ENCODE results near the gene AKAP7.

AKAP7 gene

GRCh38 chr6:131208787-131209186 lies 73.5 kb downstream of the AKAP7 start:
- DNase-seq (ENCODE audit: insufficient read length) (no peak), FAIRE-seq (no peak)
- TF ChIP-seq POLR2A (IDR thresholded peaks at IDR 0.05; ENCODE audit: low read depth, low read length), result no peak
- no peak for TF ChIP-seq TAF1 (IDR thresholded peaks at IDR 0.05; ENCODE audit: borderline replicate concordance, low read depth, low read length)
- TF ChIP-seq POLR2AphosphoS5 (IDR thresholded peaks at IDR 0.05; ENCODE audit: low read depth, low read length), result no peak

GRCh38 chr6:131210469-131210868 lies 75.2 kb downstream of the AKAP7 start:
- no peak for FAIRE-seq
- TF ChIP-seq POLR2A (IDR thresholded peaks at IDR 0.05; ENCODE audit: low read depth, low read length) (no peak), TAF1 (IDR thresholded peaks at IDR 0.05; ENCODE audit: borderline replicate concordance, low read depth, low read length) (no peak), POLR2AphosphoS5 (IDR thresholded peaks at IDR 0.05; ENCODE audit: low read depth, low read length) (no peak)
- no peak for DNase-seq (ENCODE audit: insufficient read length)

GRCh38 chr6:131212024-131212423 lies 76.8 kb downstream of the AKAP7 start:
- DNase-seq (ENCODE audit: insufficient read length) (no peak), FAIRE-seq (no peak)
- TF ChIP-seq POLR2AphosphoS5 (IDR thresholded peaks at IDR 0.05; ENCODE audit: low read depth, low read length) (no peak), POLR2A (IDR thresholded peaks at IDR 0.05; ENCODE audit: low read depth, low read length) (no peak), TAF1 (IDR thresholded peaks at IDR 0.05; ENCODE audit: borderline replicate concordance, low read depth, low read length) (no peak)

GRCh38 chr6:131212913-131213312 lies 77.6 kb downstream of the AKAP7 start:
- no peak for FAIRE-seq
- no peak for DNase-seq (ENCODE audit: insufficient read length)
- TF ChIP-seq POLR2AphosphoS5 (IDR thresholded peaks at IDR 0.05; ENCODE audit: low read depth, low read length) (no peak), POLR2A (IDR thresholded peaks at IDR 0.05; ENCODE audit: low read depth, low read length) (no peak), TAF1 (IDR thresholded peaks at IDR 0.05; ENCODE audit: borderline replicate concordance, low read depth, low read length) (no peak)

GRCh38 chr6:131213501-131213990 lies 78.3 kb downstream of the AKAP7 start:
- DNase-seq (ENCODE audit: insufficient read length) (no peak), FAIRE-seq (no peak)
- TF ChIP-seq POLR2AphosphoS5 (IDR thresholded peaks at IDR 0.05; ENCODE audit: low read depth, low read length) (no peak), POLR2A (IDR thresholded peaks at IDR 0.05; ENCODE audit: low read depth, low read length) (no peak), TAF1 (IDR thresholded peaks at IDR 0.05; ENCODE audit: borderline replicate concordance, low read depth, low read length) (no peak)

- TF ChIP-seq POLR2AphosphoS5 (IDR thresholded peaks at IDR 0.05; ENCODE audit: low read depth, low read length) (no peak), POLR2A (IDR thresholded peaks at IDR 0.05; ENCODE audit: low read depth, low read length) (no peak), TAF1 (IDR thresholded peaks at IDR 0.05; ENCODE audit: borderline replicate concordance, low read depth, low read length) (no peak)
- FAIRE-seq, result no peak
Observed at GRCh38 chr6:131215219-131215618, 80.0 kb downstream of the AKAP7 start.

GRCh38 chr6:131216246-131216645 lies 81.0 kb downstream of the AKAP7 start:
- no peak for TF ChIP-seq TAF1 (IDR thresholded peaks at IDR 0.05; ENCODE audit: borderline replicate concordance, low read depth, low read length)
- no peak for TF ChIP-seq POLR2A (IDR thresholded peaks at IDR 0.05; ENCODE audit: low read depth, low read length)
- TF ChIP-seq POLR2AphosphoS5 (IDR thresholded peaks at IDR 0.05; ENCODE audit: low read depth, low read length), result no peak
- DNase-seq (ENCODE audit: insufficient read length) (no peak), FAIRE-seq (no peak)

More at GRCh38 chr6:131215219-131215618, 80.0 kb downstream of the AKAP7 start:
- no peak for DNase-seq (ENCODE audit: insufficient read length)

GRCh38 chr6:131222773-131223172 lies 87.5 kb downstream of the AKAP7 start:
- DNase-seq (ENCODE audit: insufficient read length) (no peak), FAIRE-seq (no peak)
- TF ChIP-seq POLR2A (IDR thresholded peaks at IDR 0.05; ENCODE audit: low read depth, low read length) (no peak), TAF1 (IDR thresholded peaks at IDR 0.05; ENCODE audit: borderline replicate concordance, low read depth, low read length) (no peak), POLR2AphosphoS5 (IDR thresholded peaks at IDR 0.05; ENCODE audit: low read depth, low read length) (no peak)

GRCh38 chr6:131223416-131223815 lies 88.1 kb downstream of the AKAP7 start:
- no peak for DNase-seq (ENCODE audit: insufficient read length)
- no peak for FAIRE-seq
- TF ChIP-seq POLR2AphosphoS5 (IDR thresholded peaks at IDR 0.05; ENCODE audit: low read depth, low read length), result no peak
- no peak for TF ChIP-seq TAF1 (IDR thresholded peaks at IDR 0.05; ENCODE audit: borderline replicate concordance, low read depth, low read length)
- no peak for TF ChIP-seq POLR2A (IDR thresholded peaks at IDR 0.05; ENCODE audit: low read depth, low read length)

GRCh38 chr6:131225127-131225526 lies 89.9 kb downstream of the AKAP7 start:
- TF ChIP-seq POLR2A (IDR thresholded peaks at IDR 0.05; ENCODE audit: low read depth, low read length) (no peak), POLR2AphosphoS5 (IDR thresholded peaks at IDR 0.05; ENCODE audit: low read depth, low read length) (no peak), TAF1 (IDR thresholded peaks at IDR 0.05; ENCODE audit: borderline replicate concordance, low read depth, low read length) (no peak)
- FAIRE-seq, result no peak
- DNase-seq (ENCODE audit: insufficient read length), result no peak

- FAIRE-seq (no peak), DNase-seq (ENCODE audit: insufficient read length) (no peak)
- TF ChIP-seq TAF1 (IDR thresholded peaks at IDR 0.05; ENCODE audit: borderline replicate concordance, low read depth, low read length) (no peak), POLR2AphosphoS5 (IDR thresholded peaks at IDR 0.05; ENCODE audit: low read depth, low read length) (no peak), POLR2A (IDR thresholded peaks at IDR 0.05; ENCODE audit: low read depth, low read length) (no peak)
Observed at GRCh38 chr6:131225959-131226358, 90.7 kb downstream of the AKAP7 start.

- FAIRE-seq, result no peak
- TF ChIP-seq TAF1 (IDR thresholded peaks at IDR 0.05; ENCODE audit: borderline replicate concordance, low read depth, low read length) (no peak), POLR2AphosphoS5 (IDR thresholded peaks at IDR 0.05; ENCODE audit: low read depth, low read length) (no peak), POLR2A (IDR thresholded peaks at IDR 0.05; ENCODE audit: low read depth, low read length) (no peak)
- no peak for DNase-seq (ENCODE audit: insufficient read length)
Observed at GRCh38 chr6:131226459-131227157, 91.3 kb downstream of the AKAP7 start.
